Stimulated activated CD4-positive, alpha-beta T cell treated with anti-CD3 and anti-CD28 coated beads, Interleukin-15, amount 100 ng/mL, for 1 hour (primary cell): ENCODE measurements around the gene WHAMM.

Experiments used
- DNase-seq, 2 donors: peaks; one replicate each; pipeline ENCODE4 v3.0.0-alpha.2; 2020; ENCODE audit warnings: low read depth in 1 of 2, low spot score in 1 of 2

The WHAMM gene

GRCh38 chr15:82833362-82833682, 23.9 kb downstream of the WHAMM start:
- DNase-seq, result no peak

- no peak for DNase-seq
Observed at GRCh38 chr15:82835391-82835917, 26.0 kb downstream of the WHAMM start.

- no peak for DNase-seq
Observed at GRCh38 chr15:82838096-82838735, 28.8 kb downstream of the WHAMM start.

GRCh38 chr15:82839136-82839535, 29.7 kb downstream of the WHAMM start:
- DNase-seq, result no peak

GRCh38 chr15:82840166-82840565, 30.7 kb downstream of the WHAMM start:
- no peak for DNase-seq

- no peak for DNase-seq
Observed at GRCh38 chr15:82843566-82843965, 34.1 kb downstream of the WHAMM start.

- no peak for DNase-seq
Observed at GRCh38 chr15:82845686-82846085, 36.3 kb downstream of the WHAMM start.

GRCh38 chr15:82846621-82847020, 37.2 kb downstream of the WHAMM start:
- no peak for DNase-seq

GRCh38 chr15:82847703-82848102, 38.3 kb downstream of the WHAMM start:
- no peak for DNase-seq

- no peak for DNase-seq
Observed at GRCh38 chr15:82848241-82848993, 39.0 kb downstream of the WHAMM start.

GRCh38 chr15:82849556-82850512, 40.4 kb downstream of the WHAMM start:
- no peak for DNase-seq

GRCh38 chr15:82850731-82851130, 41.3 kb downstream of the WHAMM start:
- DNase-seq, result no peak

GRCh38 chr15:82851306-82851850, 42.0 kb downstream of the WHAMM start:
- no peak for DNase-seq

- no peak for DNase-seq
Observed at GRCh38 chr15:82851981-82852511, 42.6 kb downstream of the WHAMM start.

GRCh38 chr15:82852941-82853561, 43.6 kb downstream of the WHAMM start:
- no peak for DNase-seq

GRCh38 chr15:82854554-82854953, 45.1 kb downstream of the WHAMM start:
- DNase-seq, result no peak

GRCh38 chr15:82855286-82856100, 46.1 kb downstream of the WHAMM start:
- no peak for DNase-seq

- DNase-seq, result no peak
Observed at GRCh38 chr15:82856397-82857170, 47.2 kb downstream of the WHAMM start.

- no peak for DNase-seq
Observed at GRCh38 chr15:82858932-82859331, 49.5 kb downstream of the WHAMM start.
